ENCODE data around the gene PIK3AP1. TPM values are rescaled to one million over a fixed set of nuclear protein-coding genes. Genes with fewer than 3 reads are reported as not detected.

PIK3AP1 gene
- total RNA-seq, 3 donors from 2014 or later, result 3.2 to 6.9 (median 5.7) TPM

DNA sequence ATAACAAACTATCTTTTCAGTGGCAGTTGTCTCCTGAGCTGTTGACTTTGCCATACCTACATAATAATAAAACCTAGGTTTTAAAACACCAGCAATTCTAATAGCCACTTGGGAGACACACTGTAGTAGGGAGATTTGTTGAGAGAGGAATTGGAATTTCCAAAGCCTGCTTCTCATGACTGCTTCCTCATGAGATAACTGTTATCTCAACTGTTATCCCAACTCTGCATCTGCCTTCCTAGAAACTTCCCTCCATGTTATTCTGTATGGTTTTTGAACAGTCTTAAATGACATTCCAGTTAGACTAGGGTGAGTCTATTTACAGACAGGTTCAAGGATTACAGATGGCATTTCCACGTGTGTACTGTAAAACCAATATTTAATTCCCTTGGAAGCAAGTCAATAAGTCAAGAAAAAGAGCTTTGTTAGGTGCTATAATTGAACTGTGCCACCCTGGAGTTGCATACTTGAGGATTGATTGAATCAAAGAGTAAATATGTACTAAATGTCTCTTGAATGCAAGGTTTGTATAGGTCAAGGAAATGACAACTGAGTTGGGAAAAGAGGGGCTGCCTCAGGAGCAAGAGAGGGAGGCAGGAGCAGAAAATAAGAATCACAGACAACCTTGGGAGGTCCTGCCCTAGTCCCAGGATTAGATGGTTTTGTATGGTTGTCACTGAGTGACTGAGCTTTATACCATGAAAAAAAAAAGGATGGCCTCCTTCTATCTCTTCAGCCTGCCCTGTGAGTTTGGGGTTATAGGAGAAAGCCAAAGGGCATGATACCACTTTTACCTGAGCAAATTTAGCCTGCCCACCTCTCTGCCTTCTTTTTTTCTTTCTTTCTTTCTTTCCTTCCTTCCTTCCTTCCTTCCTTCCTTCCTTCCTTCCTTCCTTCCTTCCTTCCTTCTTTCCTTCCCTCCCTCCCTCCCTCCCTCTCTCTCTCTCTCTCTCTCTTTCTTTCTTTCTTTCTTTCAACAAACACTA is 123.6 kb downstream of the PIK3AP1 start:
- no peak for DNase-seq
- Mint-ChIP-seq H3K9me3 (no peaks in the 10 kb centered on the region), H3K4me1 (ENCODE audit: low read depth) (peaks cover 4% of the 10 kb centered on the region), H3K4me3 (no peak overlapping the region), H3K27me3 (ENCODE audit: low read depth) (peaks cover 4% of the 10 kb centered on the region), H3K36me3 (ENCODE audit: insufficient read depth) (no peaks in the 10 kb centered on the region)
- no peak for ATAC-seq

DNA sequence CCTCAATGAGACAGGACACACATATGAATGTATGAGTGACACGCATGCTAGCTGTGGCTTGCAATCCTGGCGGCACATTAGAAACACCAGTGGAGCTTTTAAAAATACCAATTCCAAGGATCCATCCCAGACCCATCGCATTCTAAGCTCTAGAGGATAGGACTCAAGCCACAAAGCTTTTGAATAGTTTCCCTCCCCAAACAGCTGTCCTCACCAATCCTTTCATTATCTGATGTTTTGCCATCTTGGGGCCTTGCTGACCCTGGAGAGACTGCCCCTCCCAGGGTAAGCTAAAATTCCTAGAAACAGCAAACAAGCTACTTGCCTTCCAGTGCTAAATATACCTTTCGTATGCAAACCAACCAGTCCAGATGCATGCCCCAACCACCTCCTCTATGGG is 124.6 kb downstream of the PIK3AP1 start:
- DNase-seq, result no peak
- no peak for ATAC-seq
- Mint-ChIP-seq H3K4me3 (no peak overlapping the region), H3K4me1 (ENCODE audit: low read depth) (peaks cover 7% of the 10 kb centered on the region), H3K9me3 (no peaks in the 10 kb centered on the region), H3K36me3 (ENCODE audit: insufficient read depth) (no peaks in the 10 kb centered on the region), H3K27me3 (ENCODE audit: low read depth) (peaks cover 4% of the 10 kb centered on the region)

DNA sequence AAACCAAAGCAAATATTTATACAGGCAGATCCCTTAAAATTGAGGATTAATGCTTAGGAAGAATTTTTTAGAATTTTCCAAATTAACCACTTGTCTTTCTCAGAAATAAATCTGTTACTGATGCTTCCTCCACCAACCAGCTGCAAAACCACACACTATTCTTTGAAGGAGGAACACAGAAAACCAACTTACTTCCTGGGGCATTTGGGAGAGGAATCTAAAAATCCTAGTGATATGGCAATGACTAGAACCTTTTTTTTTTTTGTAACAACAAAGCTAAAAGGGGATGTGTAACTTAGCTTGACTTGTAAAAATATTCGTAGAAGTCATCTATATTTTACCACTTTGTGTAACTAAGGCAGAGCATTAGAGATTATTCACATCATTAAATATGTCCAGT is 128.4 kb downstream of the PIK3AP1 start:
- H3K4me1 Mint-ChIP-seq (ENCODE audit: low read depth), result peaks cover 13% of the 10 kb centered on the region
- H3K4me3 Mint-ChIP-seq, result no peak overlapping the region
- H3K36me3 Mint-ChIP-seq (ENCODE audit: insufficient read depth), result no peaks in the 10 kb centered on the region
- H3K27me3 Mint-ChIP-seq (ENCODE audit: low read depth), result peaks cover 4% of the 10 kb centered on the region
- no peaks in the 10 kb centered on the region for H3K9me3 Mint-ChIP-seq
- DNase-seq (no peak), ATAC-seq (no peak)

- Mint-ChIP-seq H3K27me3 (ENCODE audit: low read depth) (no peaks in the 10 kb centered on the region), H3K36me3 (ENCODE audit: insufficient read depth) (peaks cover 5% of the 10 kb centered on the region), H3K4me3 (no peak overlapping the region), H3K9me3 (no peaks in the 10 kb centered on the region), H3K4me1 (ENCODE audit: low read depth) (peaks cover 29% of the 10 kb centered on the region)
- DNase-seq (no peak), ATAC-seq (peak; percentile 71 to 72)
Observed at GRCh38 chr10:96588616-96589419, 131.5 kb downstream of the PIK3AP1 start.

DNA sequence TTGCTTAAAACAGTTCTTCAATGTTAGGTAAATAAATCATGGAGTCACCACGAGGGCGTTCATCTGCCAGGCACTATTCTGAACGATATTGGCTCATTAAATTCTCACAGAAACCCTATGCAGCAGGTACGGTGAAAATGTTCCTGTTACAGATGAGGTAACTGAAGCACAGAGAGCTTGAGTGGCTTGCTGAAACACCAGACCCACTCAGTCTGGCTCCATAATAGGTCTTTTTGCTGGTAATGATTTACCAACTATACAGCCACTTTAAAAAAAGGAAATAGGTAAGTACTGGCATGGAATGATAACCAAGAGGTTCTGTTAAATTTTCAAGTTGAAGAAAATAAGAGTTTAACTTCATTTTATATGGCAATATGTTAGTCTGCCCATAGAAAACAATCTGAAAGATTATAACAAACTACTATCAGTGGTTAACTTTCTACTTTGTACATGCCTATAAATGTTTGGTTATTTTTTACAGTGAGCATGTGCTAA is 132.2 kb downstream of the PIK3AP1 start:
- no peaks in the 10 kb centered on the region for H3K9me3 Mint-ChIP-seq
- H3K4me1 Mint-ChIP-seq (ENCODE audit: low read depth), result peaks cover 36% of the 10 kb centered on the region
- H3K4me3 Mint-ChIP-seq, result no peak overlapping the region
- DNase-seq (no peak), ATAC-seq (no peak)
- peaks cover 8% of the 10 kb centered on the region for H3K36me3 Mint-ChIP-seq (ENCODE audit: insufficient read depth)
- no peaks in the 10 kb centered on the region for H3K27me3 Mint-ChIP-seq (ENCODE audit: low read depth)

GRCh38 chr10:96587264-96588059 is 132.9 kb downstream of the PIK3AP1 start:
- Mint-ChIP-seq H3K4me1 (ENCODE audit: low read depth) (peaks cover 43% of the 10 kb centered on the region), H3K36me3 (ENCODE audit: insufficient read depth) (peaks cover 9% of the 10 kb centered on the region), H3K27me3 (ENCODE audit: low read depth) (no peaks in the 10 kb centered on the region), H3K9me3 (no peaks in the 10 kb centered on the region), H3K4me3 (no peak overlapping the region)
- DNase-seq (peak; percentile 54), ATAC-seq (peak; percentile 6 to 7)

GRCh38 chr10:96586419-96587263 is 133.7 kb downstream of the PIK3AP1 start, which contains the start of gene TM9SF3:
TM9SF3 (minus strand) TSS chr10:96587012; CDS start chr10:96586835, 177 bp downstream.
- no peaks in the 10 kb centered on the region for H3K27me3 Mint-ChIP-seq (ENCODE audit: low read depth)
- DNase-seq (peak; percentile 92), ATAC-seq (peak; percentile 80 to 82)
- peak within 1 kb of the TSS; percentile 97 for H3K4me3 Mint-ChIP-seq
- H3K4me1 Mint-ChIP-seq (ENCODE audit: low read depth), result peaks cover 45% of the 10 kb centered on the region
- H3K36me3 Mint-ChIP-seq (ENCODE audit: insufficient read depth), result peaks cover 9% of the 10 kb centered on the region
- no peaks in the 10 kb centered on the region for H3K9me3 Mint-ChIP-seq

DNA sequence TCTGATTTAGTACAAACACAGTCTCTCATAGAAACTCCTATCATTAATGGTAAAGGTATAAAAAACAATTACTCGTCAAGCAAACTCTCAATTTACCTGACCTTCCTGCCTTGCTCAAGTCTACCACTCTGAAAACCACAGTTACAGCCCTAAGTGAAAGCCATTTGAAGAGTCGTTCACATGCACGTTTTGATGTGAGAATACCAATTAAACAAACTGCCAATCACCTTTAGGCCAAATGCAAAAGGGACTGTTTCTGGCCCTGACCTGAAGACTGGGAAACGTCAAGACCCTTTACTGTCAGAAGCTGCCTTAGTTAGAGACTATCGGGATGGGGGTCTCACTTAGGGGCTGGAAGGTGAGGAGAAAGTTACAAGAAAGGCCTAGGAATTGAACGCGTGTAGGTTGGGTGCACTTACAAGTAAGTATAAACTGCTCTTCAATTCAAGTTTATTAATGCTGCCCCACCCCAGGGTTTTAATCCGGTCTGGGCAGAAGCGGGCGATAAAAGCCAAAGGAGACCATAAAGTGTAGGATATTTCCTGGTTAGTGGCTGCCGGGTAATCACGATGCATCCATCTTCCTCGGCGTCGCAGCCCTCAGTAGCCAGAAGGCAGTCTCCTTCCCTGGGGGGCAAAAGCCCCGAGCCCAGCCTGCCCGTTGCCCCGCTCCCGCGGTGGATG is 134.4 kb downstream of the PIK3AP1 start:
- peak overlapping the region; percentile 97 for H3K4me3 Mint-ChIP-seq
- H3K4me1 Mint-ChIP-seq (ENCODE audit: low read depth), result peaks cover 49% of the 10 kb centered on the region
- H3K9me3 Mint-ChIP-seq, result no peaks in the 10 kb centered on the region
- peak; percentile 22 for DNase-seq
- peak; percentile 4 to 5 for ATAC-seq
- peaks cover 9% of the 10 kb centered on the region for H3K36me3 Mint-ChIP-seq (ENCODE audit: insufficient read depth)
- H3K27me3 Mint-ChIP-seq (ENCODE audit: low read depth), result no peaks in the 10 kb centered on the region

DNA sequence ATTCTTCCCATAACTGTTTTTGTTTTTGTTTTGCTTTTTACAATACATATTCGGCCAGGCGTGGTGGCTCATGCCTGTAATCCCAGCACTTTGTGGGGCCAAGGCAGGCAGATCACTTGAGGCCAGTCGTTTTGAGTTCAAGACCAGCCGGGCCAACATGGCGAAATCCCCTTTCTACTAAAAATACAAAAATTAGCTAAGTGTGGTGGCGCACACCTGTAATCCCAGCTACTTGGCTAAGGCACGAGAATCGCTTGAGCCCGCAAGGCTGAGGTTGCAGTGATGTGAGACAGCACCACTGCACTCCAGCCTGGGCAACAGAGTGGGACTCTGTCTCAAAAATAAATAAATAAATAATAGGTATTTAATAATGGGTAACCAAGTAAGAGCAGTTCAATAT is 135.8 kb downstream of the PIK3AP1 start:
- DNase-seq (no peak), ATAC-seq (no peak)
- Mint-ChIP-seq H3K4me3 (peak overlapping the region; percentile 48), H3K27me3 (ENCODE audit: low read depth) (no peaks in the 10 kb centered on the region), H3K36me3 (ENCODE audit: insufficient read depth) (peaks cover 13% of the 10 kb centered on the region), H3K9me3 (peaks cover 4% of the 10 kb centered on the region), H3K4me1 (ENCODE audit: low read depth) (peaks cover 57% of the 10 kb centered on the region)

GRCh38 chr10:96584035-96584434 is 136.3 kb downstream of the PIK3AP1 start:
- no peaks in the 10 kb centered on the region for H3K27me3 Mint-ChIP-seq (ENCODE audit: low read depth)
- H3K9me3 Mint-ChIP-seq, result peaks cover 4% of the 10 kb centered on the region
- peaks cover 13% of the 10 kb centered on the region for H3K36me3 Mint-ChIP-seq (ENCODE audit: insufficient read depth)
- H3K4me3 Mint-ChIP-seq, result peak overlapping the region; percentile 48
- ATAC-seq (no peak), DNase-seq (no peak)
- H3K4me1 Mint-ChIP-seq (ENCODE audit: low read depth), result peaks cover 58% of the 10 kb centered on the region

GRCh38 chr10:96579133-96579532 is 141.2 kb downstream of the PIK3AP1 start:
- ATAC-seq (no peak), DNase-seq (no peak)
- H3K36me3 Mint-ChIP-seq (ENCODE audit: insufficient read depth), result peaks cover 19% of the 10 kb centered on the region
- peaks cover 4% of the 10 kb centered on the region for H3K9me3 Mint-ChIP-seq
- H3K4me1 Mint-ChIP-seq (ENCODE audit: low read depth), result peaks cover 72% of the 10 kb centered on the region
- no peak overlapping the region for H3K4me3 Mint-ChIP-seq
- H3K27me3 Mint-ChIP-seq (ENCODE audit: low read depth), result no peaks in the 10 kb centered on the region

DNA sequence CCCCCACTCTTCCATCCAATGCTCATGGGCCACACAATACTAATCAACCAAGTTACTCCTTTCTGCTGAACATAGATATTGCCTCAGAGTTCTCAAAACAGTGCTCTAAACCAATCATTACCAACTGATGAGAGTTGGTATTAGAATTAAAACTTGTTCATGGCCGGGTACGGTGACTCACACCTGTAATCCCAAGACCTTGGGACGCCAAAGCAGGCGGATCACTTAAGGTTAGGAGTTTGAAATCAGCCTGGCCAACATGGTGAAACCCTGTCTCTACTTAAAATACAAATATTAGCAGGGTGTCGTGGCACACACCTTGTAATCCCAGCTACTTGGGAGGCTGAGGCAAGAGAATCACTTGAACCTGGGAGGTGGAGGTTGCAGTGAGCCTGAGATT is 141.7 kb downstream of the PIK3AP1 start:
- no peak for DNase-seq
- Mint-ChIP-seq H3K9me3 (peaks cover 4% of the 10 kb centered on the region), H3K27me3 (ENCODE audit: low read depth) (no peaks in the 10 kb centered on the region), H3K36me3 (ENCODE audit: insufficient read depth) (peaks cover 23% of the 10 kb centered on the region), H3K4me1 (ENCODE audit: low read depth) (peaks cover 72% of the 10 kb centered on the region), H3K4me3 (no peak overlapping the region)
- no peak for ATAC-seq

All from activated T-cell treated with anti-CD3 and anti-CD28 coated beads, Interleukin-2, amount 50 U/mL, for 4 hours (primary cell).